KOPT-K1 (cell line): ENCODE data around the gene ZNF444.

Source experiments
- H3K27ac ChIP-seq: fragments of 200-600 bp; sonication (generic); 2 replicates; pipeline ENCODE4 v1.5.1; 2016; ENCODE audit warnings: antibody characterized with exemption, mild to moderate bottlenecking, low read depth, low read length; ENCODE audit not compliant: poor library complexity, severe bottlenecking
- H3K36me3 ChIP-seq: fragments of 200-600 bp; sonication (generic); 2 replicates; pipeline ENCODE4 v1.5.1; 2017; ENCODE audit warnings: antibody characterized with exemption, mild to moderate bottlenecking, low read length, moderate library complexity; ENCODE audit not compliant: insufficient read depth
- H3K9me3 ChIP-seq: fragments of 200-600 bp; sonication (generic); 2 replicates; pipeline ENCODE4 v1.5.1; 2017; ENCODE audit warnings: antibody characterized with exemption, low read length, mild to moderate bottlenecking; ENCODE audit not compliant: insufficient read depth, poor library complexity, severe bottlenecking

ZNF444 gene

DNA sequence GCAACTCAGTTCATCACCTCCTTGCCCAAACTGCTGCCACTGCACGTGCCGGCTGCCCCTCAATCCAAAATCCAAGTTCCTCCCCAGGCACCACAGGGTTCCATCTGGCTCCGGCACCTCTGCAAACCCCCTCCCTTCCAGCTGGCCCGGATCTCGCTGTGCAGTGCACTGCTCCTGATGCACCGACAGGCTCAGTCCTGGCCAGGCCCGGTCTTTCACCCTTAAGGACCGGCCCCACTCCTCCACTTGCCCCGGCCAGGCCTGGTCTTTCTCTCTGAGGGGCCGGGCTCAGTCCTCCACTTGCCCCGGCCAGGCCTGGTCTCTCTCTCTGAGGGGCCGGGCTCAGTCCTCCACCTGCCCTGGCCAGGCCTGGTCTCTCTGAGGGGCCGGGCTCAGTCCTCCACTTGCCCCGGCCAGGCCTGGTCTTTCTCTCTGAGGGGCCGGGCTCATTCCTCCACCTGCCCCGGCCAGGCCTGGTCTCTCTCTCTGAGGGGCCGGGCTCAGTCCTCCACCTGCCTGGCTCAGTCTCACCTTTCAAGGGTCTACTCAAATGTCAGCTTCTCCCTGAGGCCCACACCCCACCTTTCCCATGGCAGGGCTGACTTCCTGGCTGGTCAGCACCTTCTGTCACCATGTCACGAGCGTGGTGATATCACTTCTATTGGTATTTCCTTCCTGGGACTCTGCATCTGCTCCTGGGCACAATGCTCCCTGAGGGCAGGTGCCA is 26.9 kb upstream of the ZNF444 start:
- no peak overlapping the region for H3K27ac ChIP-seq
- H3K36me3 ChIP-seq = peaks cover 9% of the 10 kb centered on the region; the same call in 1 of the 2 replicates

DNA sequence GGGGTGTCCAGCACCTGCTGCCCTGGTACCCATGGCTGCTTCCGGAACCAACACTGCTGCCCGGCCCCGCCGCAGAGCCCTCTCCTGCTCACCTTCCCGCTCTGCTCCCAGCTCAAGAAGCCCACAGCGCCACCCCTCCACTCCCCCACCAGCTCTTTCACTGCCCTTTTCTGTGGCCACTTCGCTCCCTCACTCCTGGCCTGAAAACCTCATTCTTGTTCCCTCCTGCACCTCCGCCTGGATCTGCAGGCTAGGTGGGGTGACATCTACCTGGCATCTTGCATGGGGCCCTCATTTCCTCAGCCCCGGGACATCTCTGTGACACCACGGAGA is 26.3 kb upstream of the ZNF444 start:
- H3K36me3 ChIP-seq = peaks cover 9% of the 10 kb centered on the region; the same call in 1 of the 2 replicates
- no peaks in the 10 kb centered on the region for H3K9me3 ChIP-seq
- no peak overlapping the region for H3K27ac ChIP-seq

More for the DNA sequence above, 26.9 kb upstream of the ZNF444 start:
- H3K9me3 ChIP-seq = no peaks in the 10 kb centered on the region

DNA sequence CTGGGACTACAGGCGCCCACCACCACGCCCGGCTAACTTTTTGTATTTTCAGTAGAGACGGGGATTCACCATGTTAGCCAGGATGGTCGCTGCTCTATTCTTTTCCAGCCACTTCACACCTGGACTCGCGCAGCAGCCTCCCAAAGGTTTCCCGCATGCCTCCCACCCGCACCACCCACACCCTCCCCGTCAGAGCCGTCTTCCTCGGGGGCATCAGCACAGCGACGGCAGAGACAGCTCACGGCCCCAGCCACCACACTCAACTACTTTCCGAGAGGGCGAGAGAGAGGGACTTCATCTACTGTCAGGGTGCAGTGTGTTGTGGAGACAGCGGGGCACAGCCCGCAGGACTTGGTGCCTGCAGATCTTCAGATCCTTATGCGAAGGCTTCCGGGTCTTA is 25.6 kb upstream of the ZNF444 start:
- no peaks in the 10 kb centered on the region for H3K9me3 ChIP-seq
- peaks cover 9% of the 10 kb centered on the region; the same call in 1 of the 2 replicates for H3K36me3 ChIP-seq
- no peak overlapping the region for H3K27ac ChIP-seq

DNA sequence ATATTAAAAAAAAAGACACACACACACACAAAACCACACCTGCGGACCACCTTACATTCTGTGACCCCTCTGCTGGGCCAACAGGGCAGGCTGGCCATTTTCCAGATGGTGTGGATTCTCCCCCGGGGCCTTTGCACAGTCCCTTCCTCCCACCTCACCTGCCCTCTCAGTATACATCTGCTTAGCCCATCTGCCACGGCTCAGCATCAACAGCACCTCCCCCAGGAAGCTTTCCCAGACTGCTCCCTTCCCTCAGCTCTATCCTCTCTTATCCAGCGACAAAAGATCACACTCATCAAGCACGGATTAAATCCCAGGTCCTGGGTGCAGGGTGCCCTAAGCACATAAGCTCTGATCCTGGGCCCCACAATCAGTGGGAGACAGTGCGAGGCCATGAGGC is 24.5 kb upstream of the ZNF444 start:
- H3K27ac ChIP-seq = no peak overlapping the region
- no peaks in the 10 kb centered on the region for H3K9me3 ChIP-seq
- peaks cover 9% of the 10 kb centered on the region; the same call in 1 of the 2 replicates for H3K36me3 ChIP-seq

DNA sequence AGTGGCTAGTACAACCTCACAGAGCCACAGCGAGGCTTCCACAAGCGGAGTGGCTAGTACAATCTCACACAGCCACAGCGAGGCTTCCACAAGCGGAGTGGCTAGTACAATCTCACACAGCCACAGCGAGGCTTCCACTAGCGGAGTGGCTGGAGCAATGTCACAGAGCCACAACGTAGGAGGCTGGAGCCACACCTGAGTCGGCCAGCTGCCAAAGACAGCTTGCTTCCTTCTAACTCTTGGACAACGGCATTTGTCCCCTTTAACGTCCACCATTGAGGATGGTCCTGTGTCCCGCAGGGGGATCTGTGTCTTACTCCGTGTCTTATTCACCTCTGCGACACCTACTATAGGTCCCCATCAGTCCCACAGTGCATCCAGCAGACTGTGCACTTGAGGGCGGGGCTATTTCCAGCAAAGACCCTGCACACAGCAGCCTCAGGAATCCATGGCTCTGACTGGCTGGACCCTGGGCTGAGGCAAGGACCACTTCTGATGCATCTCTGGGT is 23.7 kb upstream of the ZNF444 start:
- Histone ChIP-seq H3K9me3 (no peaks in the 10 kb centered on the region), H3K36me3 (peaks cover 9% of the 10 kb centered on the region; the same call in 1 of the 2 replicates), H3K27ac (no peak overlapping the region)

DNA sequence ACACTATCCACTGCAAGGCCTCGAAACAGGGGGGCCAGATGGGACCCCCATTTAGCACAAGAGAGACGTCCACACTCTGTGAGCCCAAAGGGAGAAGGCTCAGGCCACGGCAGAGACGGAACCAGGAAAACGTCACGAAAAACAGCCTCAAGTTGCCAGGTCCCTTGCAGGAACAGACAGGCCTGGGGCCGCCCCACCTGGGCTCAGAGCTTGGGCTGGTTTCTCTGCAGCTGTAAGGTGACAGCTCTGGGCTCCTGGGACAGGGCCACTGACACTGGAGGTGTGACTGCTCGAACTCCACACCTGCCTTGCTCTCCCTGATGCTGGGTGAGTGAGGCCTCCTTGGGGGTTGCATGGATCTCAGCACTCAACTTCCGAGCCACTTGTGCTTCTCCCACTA is 23.2 kb upstream of the ZNF444 start:
- Histone ChIP-seq H3K9me3 (no peaks in the 10 kb centered on the region), H3K36me3 (peaks cover 9% of the 10 kb centered on the region; the same call in 1 of the 2 replicates), H3K27ac (no peak overlapping the region)

DNA sequence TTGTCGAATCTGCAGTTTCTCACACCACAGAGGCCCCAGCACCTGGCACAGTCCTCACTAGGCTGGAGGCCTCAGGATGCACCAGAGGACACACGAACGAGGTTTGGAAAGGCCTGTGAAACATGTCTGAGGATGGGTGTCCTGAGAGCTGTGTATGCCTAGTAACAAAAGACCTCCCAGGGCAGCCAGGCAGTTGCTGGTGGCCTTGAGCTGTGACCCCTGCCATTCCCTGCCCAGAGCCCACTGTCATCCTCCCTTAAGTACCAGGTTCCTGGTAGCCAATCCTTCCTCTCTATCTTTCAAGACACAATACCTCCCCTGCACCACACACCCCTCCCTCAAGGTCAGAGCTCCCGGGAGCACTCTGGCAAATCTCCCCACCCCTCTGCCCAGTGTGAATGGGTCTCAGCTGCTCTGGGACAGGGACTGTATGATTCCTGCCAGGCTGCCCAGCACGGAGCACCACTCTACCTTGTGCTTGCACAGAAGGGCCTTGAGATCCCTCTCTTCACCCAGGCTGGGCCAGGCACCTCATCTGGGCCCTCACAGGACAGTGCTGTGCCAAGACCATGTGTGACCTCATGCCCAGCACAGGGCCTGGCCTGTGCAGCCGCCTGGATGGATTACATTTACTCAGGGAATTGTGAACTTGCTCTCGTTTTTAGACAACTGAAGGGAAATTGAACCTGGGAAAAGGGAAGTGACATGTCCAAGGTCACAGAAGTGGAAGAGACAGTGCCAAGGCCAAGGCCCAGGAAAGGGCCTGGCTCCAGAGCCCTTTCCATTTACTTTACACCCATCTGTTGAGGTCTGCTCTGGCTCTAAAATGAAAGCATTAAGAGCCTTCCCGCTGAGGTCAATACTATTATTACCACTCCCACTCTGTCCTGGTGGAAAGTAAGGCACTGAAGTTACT is 22.2 kb upstream of the ZNF444 start:
- no peaks in the 10 kb centered on the region for H3K9me3 ChIP-seq
- peak overlapping the region; percentile 95 for H3K27ac ChIP-seq
- H3K36me3 ChIP-seq = peaks cover 9% of the 10 kb centered on the region; the same call in 1 of the 2 replicates

DNA sequence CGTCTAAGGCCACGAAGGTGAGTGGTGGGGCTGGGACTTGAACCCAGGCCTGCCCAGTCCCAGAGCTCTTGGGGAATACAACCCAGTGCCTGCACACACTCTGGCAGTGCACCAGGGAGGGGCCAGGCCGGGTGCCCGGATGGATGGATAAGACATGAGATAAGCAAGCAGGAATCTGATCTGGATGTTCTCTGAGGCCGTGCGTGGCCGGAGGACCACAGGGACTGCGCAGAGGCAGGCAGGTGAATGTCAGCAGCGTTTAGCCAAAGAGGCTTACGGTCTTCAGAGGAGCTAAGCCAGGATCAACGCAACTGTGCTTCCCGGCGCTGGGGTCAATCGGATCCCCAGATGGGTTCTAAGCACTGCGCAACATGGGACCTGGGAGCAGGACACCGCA is 21.5 kb upstream of the ZNF444 start:
- Histone ChIP-seq H3K9me3 (no peaks in the 10 kb centered on the region), H3K27ac (peak overlapping the region; percentile 95)

DNA sequence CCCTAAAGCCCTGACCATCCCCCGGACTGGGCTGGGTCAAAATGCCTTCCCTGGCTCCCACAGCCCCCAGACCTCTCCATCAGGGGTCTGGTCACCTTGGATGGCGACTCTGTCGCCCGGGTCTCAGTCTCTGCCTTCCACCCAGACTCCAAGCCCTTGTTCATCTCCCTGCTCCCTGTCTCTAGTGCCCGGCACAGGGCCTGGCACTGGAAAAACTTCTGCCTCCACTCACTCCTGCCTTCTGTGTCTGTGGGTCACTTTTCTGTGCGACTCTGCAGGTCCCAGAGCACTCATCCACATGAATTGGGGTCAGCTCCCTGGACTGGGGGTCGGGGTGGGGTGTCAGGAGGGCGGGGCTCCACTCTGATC is 21.1 kb upstream of the ZNF444 start:
- Histone ChIP-seq H3K9me3 (no peaks in the 10 kb centered on the region), H3K36me3 (peaks cover 2% of the 10 kb centered on the region; the same call in 1 of the 2 replicates), H3K27ac (peak overlapping the region; percentile 95)

More for the DNA sequence above, 21.5 kb upstream of the ZNF444 start:
- peaks cover 6% of the 10 kb centered on the region; the same call in 1 of the 2 replicates for H3K36me3 ChIP-seq

DNA sequence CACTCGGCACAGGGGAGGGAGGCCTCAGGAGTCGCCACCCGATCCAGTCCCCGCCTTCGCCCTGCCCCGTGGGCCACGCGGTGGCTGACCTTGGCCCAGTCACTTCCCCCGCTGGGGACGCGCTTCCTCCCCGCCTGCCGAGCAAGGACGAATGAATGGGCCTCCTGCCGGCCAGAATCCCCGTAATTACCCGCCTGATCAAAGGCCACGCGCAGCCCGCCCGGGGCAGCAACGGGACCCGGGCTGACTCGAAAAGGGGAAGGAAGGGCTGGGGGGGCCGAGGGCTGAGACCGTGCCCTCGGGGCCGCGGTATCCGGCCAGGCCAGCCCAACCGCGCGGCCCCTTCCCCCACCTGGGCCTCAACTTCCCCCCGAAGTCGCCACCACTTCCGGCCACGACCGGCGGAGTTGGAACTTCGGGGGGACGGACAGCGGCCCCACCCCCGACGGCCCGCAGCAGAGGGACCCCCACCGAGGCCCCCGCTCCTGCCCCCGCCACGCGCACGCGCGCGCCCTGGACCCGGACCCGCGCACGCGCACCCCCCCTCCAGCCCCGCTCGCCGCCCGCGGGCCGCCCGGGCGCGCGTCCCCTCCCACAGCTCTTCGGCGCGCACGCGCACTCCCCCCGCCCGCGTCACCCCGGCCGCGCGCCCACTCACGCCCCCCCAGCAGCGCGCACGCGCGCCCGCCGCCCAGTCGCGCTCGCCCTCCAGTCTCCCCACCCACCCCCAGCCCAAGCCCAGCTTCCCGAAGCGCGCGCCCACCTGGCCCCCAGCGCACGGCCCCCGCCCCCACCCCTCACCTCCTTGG is 20.5 kb upstream of the ZNF444 start:
- peak overlapping the region; percentile 95 for H3K27ac ChIP-seq
- no peaks in the 10 kb centered on the region for H3K9me3 ChIP-seq
- H3K36me3 ChIP-seq = no peaks in the 10 kb centered on the region; the same call in 1 of the 2 replicates

DNA sequence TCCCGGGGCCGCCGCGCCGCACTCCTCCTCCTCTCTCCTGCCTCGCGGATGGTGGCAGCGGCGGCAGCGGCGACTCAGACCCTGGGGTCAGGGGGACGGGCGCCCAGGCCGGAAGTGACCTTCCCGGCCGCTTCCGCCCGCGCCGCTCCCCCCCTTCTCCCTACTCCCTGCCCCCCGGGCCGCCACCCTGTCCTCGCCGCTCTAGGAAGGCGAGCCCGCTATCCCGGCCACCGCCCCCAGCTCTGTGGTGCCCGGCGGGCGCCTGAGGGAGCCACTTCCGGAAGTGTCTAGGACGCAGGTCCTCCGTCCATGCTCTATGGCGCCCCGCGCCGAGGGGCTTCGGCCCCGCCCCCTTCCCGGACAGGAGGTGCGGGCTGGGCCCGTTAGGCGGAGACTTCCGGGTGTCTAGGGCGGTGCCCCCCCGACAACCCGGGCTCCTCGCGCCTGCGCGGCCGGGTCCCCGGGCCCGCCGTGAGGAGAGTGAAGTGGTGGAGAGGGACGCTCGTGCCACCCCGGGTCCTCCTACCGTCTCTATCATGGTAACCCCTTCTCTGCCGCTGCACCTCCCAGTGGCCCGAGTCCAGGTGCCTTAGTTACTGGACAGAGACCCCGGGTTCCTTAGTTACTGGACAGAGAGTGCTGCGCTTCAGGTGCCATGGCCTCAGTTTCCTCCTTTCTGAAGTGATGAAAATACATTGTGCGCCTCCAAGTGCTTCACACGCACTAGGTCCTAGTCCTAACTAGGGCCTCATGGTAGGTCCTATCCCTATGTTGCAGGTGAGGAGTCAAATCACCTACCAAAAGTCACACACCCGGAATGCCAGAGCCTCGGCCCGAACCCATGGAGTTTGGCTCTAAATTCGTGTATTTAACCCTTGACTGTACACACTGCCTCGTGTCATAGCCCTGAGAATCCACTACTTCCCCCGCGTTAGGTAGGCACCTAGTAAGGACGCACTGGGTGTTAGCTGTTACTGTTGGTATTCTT is 19.6 kb upstream of the ZNF444 start, which contains the start of gene ZNF787:
Gene ZNF787, minus strand, starts transcription at position 116 of the 988 bp plus-strand sequence. CDS start 18,078 bp downstream, outside the sequence.
- peak within 1 kb of the TSS; percentile 95 for H3K27ac ChIP-seq
- no peaks in the 10 kb centered on the region; the same call in 1 of the 2 replicates for H3K36me3 ChIP-seq
- no peaks in the 10 kb centered on the region for H3K9me3 ChIP-seq

DNA sequence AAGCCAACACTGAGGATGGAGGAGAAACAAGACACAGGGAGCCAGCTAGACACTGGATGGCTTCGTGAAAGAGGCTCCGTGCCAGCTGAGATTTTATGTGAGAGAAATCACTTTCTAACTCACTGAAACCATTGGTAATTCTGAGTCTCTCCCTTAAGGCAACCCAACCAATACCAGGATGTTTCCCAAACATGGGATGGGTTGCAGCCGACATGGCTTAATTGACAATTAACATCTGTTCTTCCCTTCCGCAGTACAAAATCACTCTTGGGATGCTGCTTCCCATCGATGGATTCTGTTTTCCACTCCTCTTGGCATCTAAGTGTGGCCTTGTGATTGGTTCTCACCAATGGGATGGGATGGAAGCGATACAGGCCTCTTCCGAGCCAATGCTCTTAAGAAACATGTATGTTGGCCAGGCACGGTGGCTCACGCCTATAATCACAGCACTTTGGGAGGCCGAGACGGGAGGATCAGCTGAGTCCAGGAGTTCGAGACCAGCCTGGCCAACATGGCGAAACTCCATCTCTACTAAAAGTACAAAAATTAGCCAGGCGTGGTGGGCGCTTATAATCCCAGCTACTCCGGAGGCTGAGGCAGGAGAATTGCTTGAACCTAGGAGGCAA is 17.7 kb upstream of the ZNF444 start:
- H3K27ac ChIP-seq = no peak overlapping the region
- H3K36me3 ChIP-seq = no peaks in the 10 kb centered on the region

DNA sequence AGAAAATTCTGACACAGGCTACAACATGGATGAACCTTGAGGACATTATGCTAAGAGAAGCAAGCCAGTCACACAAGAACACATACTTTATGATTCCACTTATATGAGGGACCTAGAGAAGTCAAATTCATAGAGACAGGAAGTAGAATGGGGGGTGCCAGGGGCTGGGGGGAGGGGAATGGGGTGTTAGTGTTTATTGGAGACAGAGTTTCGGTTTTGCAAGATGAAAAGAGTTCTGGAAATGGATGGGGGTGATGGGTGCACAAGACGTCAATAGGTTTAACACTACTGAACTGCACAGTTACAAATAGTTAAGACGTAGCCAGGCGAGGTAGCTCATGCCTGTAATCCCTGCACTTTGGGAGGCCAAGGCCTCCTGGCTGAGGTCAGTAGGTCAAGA is 16.5 kb upstream of the ZNF444 start:
- H3K27ac ChIP-seq = no peak overlapping the region
- H3K9me3 ChIP-seq = no peaks in the 10 kb centered on the region
- H3K36me3 ChIP-seq = no peaks in the 10 kb centered on the region

More for the DNA sequence above, 17.7 kb upstream of the ZNF444 start:
- H3K9me3 ChIP-seq = no peaks in the 10 kb centered on the region
